Measurements from ENCODE around the gene ADARB1.

Gene ADARB1

GRCh38 chr21:45228171-45228641 lies 153.8 kb downstream of the ADARB1 start:
- peak; percentile 69 for DNase-seq (ENCODE audit: low spot score)

- DNase-seq (ENCODE audit: low spot score) = no peak
Measured at GRCh38 chr21:45228656-45229240, 154.4 kb downstream of the ADARB1 start.

GRCh38 chr21:45231705-45232104 lies 157.3 kb downstream of the ADARB1 start:
- DNase-seq (ENCODE audit: low spot score) = no peak

GRCh38 chr21:45234127-45234526 lies 159.7 kb downstream of the ADARB1 start:
- no peak for DNase-seq (ENCODE audit: low spot score)

GRCh38 chr21:45234965-45235364 lies 160.6 kb downstream of the ADARB1 start:
- no peak for DNase-seq (ENCODE audit: low spot score)

GRCh38 chr21:45235488-45235887 lies 161.1 kb downstream of the ADARB1 start:
- no peak for DNase-seq (ENCODE audit: low spot score)

GRCh38 chr21:45236481-45236880 lies 162.1 kb downstream of the ADARB1 start:
- no peak for DNase-seq (ENCODE audit: low spot score)

GRCh38 chr21:45237401-45237800 lies 163.0 kb downstream of the ADARB1 start:
- no peak for DNase-seq (ENCODE audit: low spot score)

GRCh38 chr21:45241357-45241756 lies 167.0 kb downstream of the ADARB1 start:
- DNase-seq (ENCODE audit: low spot score) = no peak

GRCh38 chr21:45243603-45244002 lies 169.2 kb downstream of the ADARB1 start:
- DNase-seq (ENCODE audit: low spot score) = no peak

GRCh38 chr21:45244799-45245340 lies 170.5 kb downstream of the ADARB1 start:
- DNase-seq (ENCODE audit: low spot score) = no peak

- DNase-seq (ENCODE audit: low spot score) = no peak
Measured at GRCh38 chr21:45246386-45247320, 172.3 kb downstream of the ADARB1 start.

- no peak for DNase-seq (ENCODE audit: low spot score)
Measured at GRCh38 chr21:45248301-45248892, 174.0 kb downstream of the ADARB1 start.

- DNase-seq (ENCODE audit: low spot score) = no peak
Measured at GRCh38 chr21:45248893-45249381, 174.6 kb downstream of the ADARB1 start.

GRCh38 chr21:45249626-45250025 lies 175.2 kb downstream of the ADARB1 start:
- no peak for DNase-seq (ENCODE audit: low spot score)

- no peak for DNase-seq (ENCODE audit: low spot score)
Measured at GRCh38 chr21:45250272-45250671, 175.9 kb downstream of the ADARB1 start.

- DNase-seq (ENCODE audit: low spot score) = no peak
Measured at GRCh38 chr21:45250914-45251634, 176.7 kb downstream of the ADARB1 start.

GRCh38 chr21:45251635-45252447 lies 177.5 kb downstream of the ADARB1 start:
- no peak for DNase-seq (ENCODE audit: low spot score)

- DNase-seq (ENCODE audit: low spot score) = no peak
Measured at GRCh38 chr21:45252448-45252925, 178.1 kb downstream of the ADARB1 start.

- no peak for DNase-seq (ENCODE audit: low spot score)
Measured at GRCh38 chr21:45253180-45253579, 178.8 kb downstream of the ADARB1 start.

All from putamen (tissue), 1 donor.